Breast epithelium (tissue), 4 donors: ENCODE measurements around the gene LPGAT1. TPM values are rescaled to one million over a fixed set of nuclear protein-coding genes. Genes with fewer than 3 reads are reported as not detected.
A peak's percentile ranks its signal among the peaks of the same experiment; 100 is the strongest.
"Not testable (repeated sequence)": the region's sequence is repeated elsewhere in the genome, so short reads cannot be mapped to it uniquely, and the experiment has no call there.

Source experiments
- DNase-seq, 2 donors: peaks; one replicate each; pipeline ENCODE4 v3.0.0-alpha.2; 2019; ENCODE audit warnings: low spot score in 2 of 2
- H3K27ac ChIP-seq, 2 donors: fragments of 200-600 bp; sonication (generic) in 1 of 2; one replicate each; pipeline ENCODE4 v1.5.1; 2016 to 2019; ENCODE audit warnings: mild to moderate bottlenecking in 1 of 2
- H3K27me3 ChIP-seq, 2 donors: fragments of 200-600 bp; sonication (generic) in 1 of 2; one replicate each; pipeline versions ENCODE4 v1.5.1 to v1.6.0; 2017 to 2019; ENCODE audit warnings: control low read depth in 1 of 2, mild to moderate bottlenecking in 1 of 2
- H3K36me3 ChIP-seq: fragments of 200-600 bp; one replicate; pipeline ENCODE4 v1.5.1; 2019
- H3K4me1 ChIP-seq, 2 donors: fragments of 200-600 bp; sonication (generic); one replicate each; pipeline ENCODE4 v1.5.1; 2016 to 2019; ENCODE audit warnings: control low read depth in 1 of 2
- H3K4me3 ChIP-seq, 3 donors: fragments of 200-600 bp; sonication (generic); 1 replicate in 2 of 3; 2 replicates in 1 of 3; pipeline ENCODE4 v1.5.1; 2016 to 2019; ENCODE audit warnings: mild to moderate bottlenecking in 3 of 3, moderate library complexity in 2 of 3
- H3K9me3 ChIP-seq, 2 donors: fragments of 200-600 bp; sonication (generic) in 1 of 2; one replicate each; pipeline ENCODE4 v1.5.1; 2016 to 2019; ENCODE audit warnings: control low read depth in 1 of 2
- CTCF ChIP-seq, 3 donors: fragments of 450-650 bp; IDR thresholded peaks; one replicate each; pipeline ENCODE4 v1.5.1; 2016 to 2017; ENCODE audit warnings: antibody characterized with exemption in 3 of 3, mild to moderate bottlenecking in 3 of 3, moderate library complexity in 3 of 3
- POLR2A ChIP-seq: fragments of 450-650 bp; IDR thresholded peaks from one replicate; pipeline ENCODE4 v1.6.1; 2016; ENCODE audit warnings: antibody characterized with exemption, mild to moderate bottlenecking, moderate library complexity
- POLR2AphosphoS5 ChIP-seq, 3 donors: sonication (generic); formaldehyde crosslinking; IDR thresholded peaks; one replicate each; pipeline ENCODE4 v1.6.1; 2017; ENCODE audit warnings: antibody characterized with exemption in 3 of 3
- intact Hi-C: fragments of 100-400 bp; cut with DNase I; formaldehyde crosslinking; loops from one replicate; pipeline ENCODE4 v1.15.1; 2023; ENCODE audit warnings: low total_unique reads
- total RNA-seq, 3 donors: library from RNA; depleted of rRNA; stranded (reverse); fragments of >200 nt; gene quantifications; one replicate each; pipeline ENCODE4 v1.1.0, GENCODE V29; 2016

Gene LPGAT1
- total RNA-seq, 3 donors from 2014 or later, result 39.0 to 61.1 (median 43.5) TPM

GRCh38 chr1:211698161-211699026 lies 132.2 kb downstream of the LPGAT1 start:
- TF ChIP-seq POLR2AphosphoS5 (IDR thresholded peaks at IDR 0.05) (peak in 1 of 3 donors; percentile 18), POLR2A (no peak), CTCF (IDR thresholded peaks at IDR 0.05) (peak; percentile 79 to 93 (median 90))
- no peak overlapping the region for H3K27ac ChIP-seq
- intact Hi-C loops, result no loop called here
- peak overlapping the region in 1 of 3 donors; percentile 40 for H3K4me3 ChIP-seq
- H3K4me1 ChIP-seq, result no peaks in the 10 kb centered on the region
- H3K27me3 ChIP-seq, result no peaks in the 10 kb centered on the region
- peak; percentile 66 to 84 for DNase-seq
- H3K9me3 ChIP-seq, result no peaks in the 10 kb centered on the region
- no peaks in the 10 kb centered on the region for H3K36me3 ChIP-seq

GRCh38 chr1:211697356-211697755 lies 133.2 kb downstream of the LPGAT1 start:
- TF ChIP-seq CTCF (IDR thresholded peaks at IDR 0.05) (no peak), POLR2A (no peak)
- H3K4me1 ChIP-seq, result no peaks in the 10 kb centered on the region
- no peaks in the 10 kb centered on the region for H3K27me3 ChIP-seq
- intact Hi-C loops, result no loop called here
- H3K4me3 ChIP-seq, result no peak overlapping the region
- no peak overlapping the region for H3K27ac ChIP-seq
- no peaks in the 10 kb centered on the region for H3K9me3 ChIP-seq
- H3K36me3 ChIP-seq, result no peaks in the 10 kb centered on the region
- DNase-seq, result no peak

GRCh38 chr1:211695135-211695816 lies 135.3 kb downstream of the LPGAT1 start:
- DNase-seq, result no peak
- H3K4me3 ChIP-seq, result no peak overlapping the region

GRCh38 chr1:211693911-211694310 lies 136.7 kb downstream of the LPGAT1 start:
- H3K27ac ChIP-seq, DNase-seq, H3K9me3 ChIP-seq, H3K36me3 ChIP-seq, intact Hi-C loops, H3K27me3 ChIP-seq, H3K4me1 ChIP-seq, H3K4me3 ChIP-seq: not testable (repeated sequence)

More at GRCh38 chr1:211695135-211695816, 135.3 kb downstream of the LPGAT1 start:
- no peaks in the 10 kb centered on the region for H3K4me1 ChIP-seq
- H3K36me3 ChIP-seq, result no peaks in the 10 kb centered on the region
- no peak overlapping the region for H3K27ac ChIP-seq
- TF ChIP-seq POLR2AphosphoS5 (IDR thresholded peaks at IDR 0.05) (no peak), CTCF (IDR thresholded peaks at IDR 0.05) (no peak), POLR2A (no peak)
- no peaks in the 10 kb centered on the region for H3K9me3 ChIP-seq
- H3K27me3 ChIP-seq, result no peaks in the 10 kb centered on the region
- intact Hi-C loops, result no loop called here

Other genes with a start within 250 kb of the LPGAT1 start
- 1 to 10 TPM in 1 of 3 donors, not detected in 2; 1.8 TPM for gene NEK2, start 155.1 kb downstream of the LPGAT1 start, total RNA-seq
- 10 to 100 TPM in 2 of 3 donors, 1 to 10 TPM in 1; 6.6 to 16.7 (median 10.8) TPM for gene INTS7, start 204.8 kb upstream of the LPGAT1 start, total RNA-seq
- under 1 TPM; 0.29 to 0.80 (median 0.66) TPM for gene DTL, start 205.0 kb upstream of the LPGAT1 start, total RNA-seq